CD4-positive, alpha-beta T cell (primary cell): ENCODE measurements around the gene FEM1C. TPM values are rescaled to one million over a fixed set of nuclear protein-coding genes. Genes with fewer than 3 reads are reported as not detected.

Experiments
- ATAC-seq: fragments of 200-7000 bp; cut with Tn5 transposase; one replicate; pipeline ENCODE4 v1.10.0; 2022; ENCODE audit warnings: mild to moderate bottlenecking; ENCODE audit not compliant: poor library complexity
- CTCF ChIA-PET: fragments of 350-600 bp; sonication (Branson Sonifier 250); formaldehyde crosslinking; loops from one replicate; lab custom pipeline; 2021; ENCODE audit warnings: antibody characterized with exemption, inconsistent platforms; lab: Charles Lee
- POLR2A ChIA-PET: fragments of 350-600 bp; sonication (Branson Sonifier 250); formaldehyde crosslinking; loops from one replicate; lab custom pipeline; 2021; ENCODE audit warnings: antibody characterized with exemption, inconsistent platforms; lab: Charles Lee
- DNase-seq, 14 experiments: peaks; one replicate each; pipeline ENCODE4 v3.0.0-alpha.2; 2013 to 2020; ENCODE audit warnings: mixed read lengths in 2 of 14
- H3K27ac ChIP-seq, 2 donors: one replicate each; pipeline versions ENCODE4 v1.5.1 to v1.7.0; 2013; ENCODE audit warnings: low read length in 2 of 2, low read depth in 1 of 2, mild to moderate bottlenecking in 1 of 2
- H3K27me3 ChIP-seq, 2 experiments: 1 replicate in 1 of 2; 2 replicates in 1 of 2; pipeline versions ENCODE4 v1.6.1 to v1.7.0; 2013; ENCODE audit warnings: low read length in 2 of 2, control low read depth in 1 of 2, mild to moderate bottlenecking in 1 of 2, moderate library complexity in 1 of 2; ENCODE audit not compliant: insufficient read depth in 2 of 2, control insufficient read depth in 1 of 2
- H3K36me3 ChIP-seq: one replicate; pipeline ENCODE4 v1.6.1; 2013; ENCODE audit warnings: low read length, control low read depth; ENCODE audit not compliant: insufficient read depth
- H3K4me1 ChIP-seq: one replicate; pipeline ENCODE4 v1.6.1; 2013; ENCODE audit warnings: low read length, control low read depth; ENCODE audit not compliant: insufficient read depth
- H3K4me3 ChIP-seq: one replicate; pipeline ENCODE4 v1.5.1; 2013; ENCODE audit warnings: mild to moderate bottlenecking, low read length, moderate library complexity
- H3K9me3 ChIP-seq, 2 experiments: 1 replicate in 1 of 2; 2 replicates in 1 of 2; pipeline versions ENCODE4 v1.6.1 to v1.7.0; 2013; ENCODE audit warnings: low read length in 2 of 2, mild to moderate bottlenecking in 2 of 2, control low read depth in 1 of 2, moderate library complexity in 1 of 2; ENCODE audit not compliant: control insufficient read depth in 1 of 2, insufficient read depth in 1 of 2
- H3K27ac Mint-ChIP-seq: one replicate; pipeline ENCODE4 v1.8.0; 2020; ENCODE audit warnings: mixed read lengths
- H3K27me3 Mint-ChIP-seq: one replicate; pipeline ENCODE4 v1.8.0; 2021; ENCODE audit warnings: mixed read lengths
- H3K36me3 Mint-ChIP-seq: one replicate; pipeline ENCODE4 v1.8.0; 2021; ENCODE audit warnings: low read depth, mixed read lengths
- H3K4me1 Mint-ChIP-seq: one replicate; pipeline ENCODE4 v1.8.0; 2021; ENCODE audit warnings: low read depth, mixed read lengths
- H3K4me3 Mint-ChIP-seq: one replicate; pipeline ENCODE4 v1.8.0; 2020; ENCODE audit warnings: mild to moderate bottlenecking, mixed read lengths
- H3K9me3 Mint-ChIP-seq: one replicate; pipeline ENCODE4 v1.8.0; 2020; ENCODE audit warnings: mixed read lengths
- CTCF ChIP-seq: fragments of 200-600 bp; IDR thresholded peaks from one replicate; pipeline ENCODE4 v1.8.0; 2022; ENCODE audit warnings: antibody characterized with exemption, mild to moderate bottlenecking
- intact Hi-C, 2 experiments: fragments of 100-400 bp; cut with DNase I in 1 of 2; cut with micrococcal nuclease in 1 of 2; formaldehyde crosslinking; loops; one replicate each; pipeline versions ENCODE4 v1.15.1 to v1.9.0; 2023 to 2025; cut with DNase I, micrococcal nuclease
- total RNA-seq, 174 experiments: library from RNA in 2 of 174; stranded (reverse) in 2 of 174; gene quantifications; one replicate each; pipeline ENCODE4 v1.2.3 and lab custom pipeline; 2021 to 2026

The FEM1C gene
- total RNA-seq, 2 experiments from 2014 or later: 43.3 to 44.2 TPM

- H3K4me3 Mint-ChIP-seq: no peak overlapping the region
- Histone ChIP-seq H3K4me3 (no peak overlapping the region), H3K9me3 (no peaks in the 10 kb centered on the region), H3K27me3 (no peaks in the 10 kb centered on the region), H3K4me1 (no peaks in the 10 kb centered on the region), H3K27ac (no peak overlapping the region), H3K36me3 (no peaks in the 10 kb centered on the region)
- DNase-seq (no peak), ATAC-seq (no peak)
- intact Hi-C loops: loop anchor here (5.0 kb wide), 2 partner anchors 474 to 1959 kb away; no protein-coding TSS in a partner anchor
- H3K27ac Mint-ChIP-seq: no peak overlapping the region
- H3K9me3 Mint-ChIP-seq: no peaks in the 10 kb centered on the region
- POLR2A ChIA-PET: no interaction called here
- H3K27me3 Mint-ChIP-seq: no peaks in the 10 kb centered on the region
- CTCF ChIA-PET: no interaction called here
- H3K4me1 Mint-ChIP-seq: no peaks in the 10 kb centered on the region
- no peak for TF ChIP-seq CTCF
- H3K36me3 Mint-ChIP-seq: no peaks in the 10 kb centered on the region
Measured at GRCh38 chr5:115571441-115571878, 26.9 kb upstream of the FEM1C start.

- Mint-ChIP-seq H3K4me3 (no peak overlapping the region), H3K4me1 (no peaks in the 10 kb centered on the region), H3K27ac (no peak overlapping the region), H3K36me3 (no peaks in the 10 kb centered on the region), H3K9me3 (no peaks in the 10 kb centered on the region), H3K27me3 (no peaks in the 10 kb centered on the region)
- Histone ChIP-seq H3K27ac (no peak overlapping the region), H3K36me3 (no peaks in the 10 kb centered on the region), H3K4me3 (no peak overlapping the region), H3K27me3 (no peaks in the 10 kb centered on the region), H3K4me1 (no peaks in the 10 kb centered on the region), H3K9me3 (no peaks in the 10 kb centered on the region)
- ChIA-PET CTCF (no interaction called here), POLR2A (no interaction called here)
- DNase-seq (no peak), ATAC-seq (no peak)
- intact Hi-C loops: no loop called here
- no peak for TF ChIP-seq CTCF
Measured at GRCh38 chr5:115568668-115569067, 24.1 kb upstream of the FEM1C start.

- Histone ChIP-seq H3K4me3 (no peak overlapping the region), H3K27ac (no peak overlapping the region), H3K9me3 (no peaks in the 10 kb centered on the region), H3K4me1 (no peaks in the 10 kb centered on the region), H3K27me3 (no peaks in the 10 kb centered on the region), H3K36me3 (no peaks in the 10 kb centered on the region)
- POLR2A ChIA-PET: no interaction called here
- H3K4me1 Mint-ChIP-seq: no peaks in the 10 kb centered on the region
- H3K4me3 Mint-ChIP-seq: no peak overlapping the region
- no peaks in the 10 kb centered on the region for H3K9me3 Mint-ChIP-seq
- ATAC-seq (no peak), DNase-seq (no peak)
- no peak for TF ChIP-seq CTCF
- H3K27me3 Mint-ChIP-seq: peaks cover 9% of the 10 kb centered on the region
- H3K27ac Mint-ChIP-seq: no peak overlapping the region
- CTCF ChIA-PET: interaction anchor here (1.3 kb wide), 1 partner anchor 9 kb away, joined by 3 read pairs; no protein-coding TSS in a partner anchor
- intact Hi-C loops: no loop called here
- H3K36me3 Mint-ChIP-seq: no peaks in the 10 kb centered on the region
Measured at GRCh38 chr5:115565233-115565632, 20.7 kb upstream of the FEM1C start.
